Vagina (tissue), 2 donors: ENCODE data around the gene STRN.
"Not testable (repeated sequence)": the region's sequence is repeated elsewhere in the genome, so short reads cannot be mapped to it uniquely, and the experiment has no call there.

Source experiments
- CTCF ChIP-seq, 3 experiments: fragments of 450-650 bp in 2 of 3; fragments of 200-600 bp in 1 of 3; sonication (generic) in 1 of 3; IDR thresholded peaks; one replicate each; pipeline ENCODE4 v1.5.1; 2017 to 2019; ENCODE audit warnings: antibody characterized with exemption in 3 of 3, mild to moderate bottlenecking in 2 of 3, moderate library complexity in 2 of 3
- POLR2A ChIP-seq, 2 donors: fragments of 450-650 bp; IDR thresholded peaks; one replicate each; pipeline ENCODE4 v1.6.1; 2017; ENCODE audit warnings: antibody characterized with exemption in 2 of 2, mild to moderate bottlenecking in 2 of 2, moderate library complexity in 2 of 2
- POLR2AphosphoS5 ChIP-seq, 2 donors: sonication (generic); formaldehyde crosslinking; IDR thresholded peaks; one replicate each; pipeline ENCODE4 v1.9.0; 2017; ENCODE audit warnings: antibody characterized with exemption in 2 of 2, mild to moderate bottlenecking in 2 of 2, low read depth in 1 of 2; ENCODE audit not compliant: insufficient read depth in 1 of 2

- not testable (repeated sequence) for TF ChIP-seq CTCF (IDR thresholded peaks at IDR 0.05); POLR2A (IDR thresholded peaks at IDR 0.05); POLR2AphosphoS5 (IDR thresholded peaks at IDR 0.05; ENCODE audit: insufficient read depth in 1 of 2, low read depth in 1 of 2)
These were observed 33.1 kb upstream of the STRN start for GRCh38 chr2:36999416-36999815.
